ENCODE results near the gene SLC4A11.

GRCh38 chr20:3275966-3276679 lies 37.1 kb upstream of the SLC4A11 start:
- TF ChIP-seq CTCF (IDR thresholded peaks at IDR 0.05 in 4 of 5, conservative IDR thresholded peaks at IDR 0.05 in 1 of 5) (no peak), POLR2A (IDR thresholded peaks at IDR 0.05) (no peak)

Measured in gastrocnemius medialis (tissue), 4 donors.